Glomerular visceral epithelial cell (primary cell): ENCODE results near the gene FAM72C.
"Not testable (repeated sequence)": the region's sequence is repeated elsewhere in the genome, so short reads cannot be mapped to it uniquely, and the experiment has no call there.

Source experiments
- DNase-seq: peaks from one replicate; pipeline ENCODE4 v3.0.0-alpha.2; 2016; ENCODE audit errors: extremely low spot score

FAM72C gene

GRCh38 chr1:143984721-143985473 is 13.1 kb upstream of the FAM72C start:
- DNase-seq, result not testable (repeated sequence)

- DNase-seq, result peak; percentile 0
These were observed 2.6 kb upstream of the FAM72C start for GRCh38 chr1:143974416-143974815.

- DNase-seq, result not testable (repeated sequence)
These were observed 2.2 kb upstream of the FAM72C start for GRCh38 chr1:143973876-143974414.

DNA sequence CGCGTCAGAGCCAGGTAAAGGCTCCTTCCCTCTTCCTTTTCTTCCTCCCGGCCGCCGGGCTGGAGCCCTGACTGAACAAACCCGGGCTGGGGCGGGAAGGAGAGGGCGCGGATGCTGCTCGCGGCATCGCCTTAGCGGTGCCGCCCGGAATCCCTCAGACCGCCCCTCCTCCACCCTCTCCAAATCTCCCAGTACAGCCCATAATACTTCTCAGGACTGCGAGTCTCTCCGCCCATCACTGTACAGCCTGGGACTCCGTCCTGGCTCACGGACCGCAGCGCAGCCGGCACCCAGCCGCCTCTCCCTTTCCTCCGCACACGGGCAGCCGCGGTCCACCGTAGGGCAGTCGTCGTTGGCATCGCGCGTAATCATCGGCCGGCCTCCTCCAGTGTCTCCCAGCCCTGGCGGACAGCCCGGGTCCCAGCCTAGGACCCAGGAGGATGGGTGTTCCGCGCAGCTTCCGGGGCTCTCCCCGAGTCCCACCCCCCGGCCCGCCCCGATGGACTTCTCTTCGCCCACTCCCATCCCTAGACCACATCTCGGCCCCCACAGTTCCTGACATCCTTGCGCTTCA is 1.1 kb upstream of the FAM72C start:
- not testable (repeated sequence) for DNase-seq

GRCh38 chr1:143965860-143966259 is 5.9 kb downstream of the FAM72C start:
- DNase-seq, result not testable (repeated sequence)

DNA sequence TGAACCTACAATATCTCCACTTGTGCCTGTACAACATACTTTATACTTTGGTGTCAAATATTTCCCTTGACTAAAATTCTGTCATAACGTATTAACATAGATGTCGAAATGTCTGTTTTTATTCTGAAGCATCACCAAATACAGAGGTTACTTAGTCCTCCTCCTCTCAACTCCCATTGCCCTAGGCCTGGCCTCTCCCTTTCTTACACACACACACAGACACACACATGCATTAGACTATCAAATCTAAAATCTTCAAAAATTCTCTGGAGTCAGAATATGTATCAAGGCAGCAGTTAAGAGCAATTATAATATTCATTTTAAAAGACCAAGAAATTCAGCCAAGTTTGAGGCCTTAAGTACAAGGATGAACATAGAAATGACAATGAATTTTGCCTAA is 7.5 kb downstream of the FAM72C start:
- DNase-seq, result not testable (repeated sequence)

DNA sequence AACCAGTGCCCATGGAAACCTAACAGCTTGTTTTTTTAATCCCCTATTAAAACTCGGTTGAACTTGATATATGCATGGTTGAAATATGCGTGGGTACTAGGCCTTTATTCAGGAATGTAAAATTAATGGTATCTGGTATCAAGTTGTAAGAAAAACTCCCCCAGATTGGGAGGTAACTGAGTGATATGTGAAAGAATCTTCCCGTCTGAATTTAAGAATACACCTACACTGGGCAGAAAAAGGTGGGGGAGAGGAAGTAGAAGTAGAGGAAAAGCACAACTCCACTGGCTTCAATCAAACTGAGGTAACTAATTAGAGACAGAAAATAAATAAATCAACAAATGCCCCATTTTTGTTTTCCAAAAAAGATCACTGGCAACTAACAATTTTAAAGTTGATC is 15.9 kb downstream of the FAM72C start:
- DNase-seq, result not testable (repeated sequence)

DNA sequence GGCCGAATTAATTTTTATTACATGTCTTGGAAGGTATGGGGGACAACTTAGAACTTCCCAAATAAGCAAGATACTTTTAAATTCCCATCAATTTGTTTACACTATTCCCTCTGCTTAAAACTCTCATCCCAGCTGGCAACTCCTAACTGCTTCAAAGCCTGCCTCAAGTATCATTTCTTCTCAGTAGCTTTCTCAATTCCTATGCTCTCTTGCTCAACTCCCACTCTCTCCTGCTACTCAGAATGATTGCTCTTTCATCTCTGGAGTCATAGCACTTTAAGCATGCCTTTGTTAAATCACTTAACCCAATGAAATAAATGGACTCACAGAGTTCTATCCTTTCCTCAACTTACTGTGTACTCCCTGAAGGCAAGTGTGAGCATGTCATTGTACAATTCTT is 18.9 kb downstream of the FAM72C start:
- DNase-seq, result not testable (repeated sequence)

GRCh38 chr1:143951485-143952391 is 20.0 kb downstream of the FAM72C start:
- not testable (repeated sequence) for DNase-seq

- DNase-seq, result not testable (repeated sequence)
These were observed 24.0 kb downstream of the FAM72C start for GRCh38 chr1:143947749-143948148.

DNA sequence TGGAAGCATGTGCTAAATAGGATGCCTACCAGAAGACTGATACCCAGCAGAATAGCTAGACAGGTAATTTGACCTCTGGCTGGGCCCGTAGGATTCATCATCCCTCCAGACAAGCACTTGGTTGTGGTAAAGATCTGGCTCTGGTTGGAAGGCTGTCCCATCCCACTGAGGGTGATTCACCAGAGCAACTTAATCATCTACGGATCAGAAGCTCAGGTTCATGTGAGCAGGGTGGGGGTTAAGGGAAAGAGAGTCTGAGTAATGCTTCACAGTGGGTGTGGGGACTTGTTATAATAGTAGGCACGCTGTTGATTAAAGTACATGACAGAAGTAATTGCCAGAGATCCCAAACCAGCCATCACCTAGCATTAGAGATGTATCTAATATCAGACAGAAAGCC is 26.5 kb downstream of the FAM72C start:
- not testable (repeated sequence) for DNase-seq

DNA sequence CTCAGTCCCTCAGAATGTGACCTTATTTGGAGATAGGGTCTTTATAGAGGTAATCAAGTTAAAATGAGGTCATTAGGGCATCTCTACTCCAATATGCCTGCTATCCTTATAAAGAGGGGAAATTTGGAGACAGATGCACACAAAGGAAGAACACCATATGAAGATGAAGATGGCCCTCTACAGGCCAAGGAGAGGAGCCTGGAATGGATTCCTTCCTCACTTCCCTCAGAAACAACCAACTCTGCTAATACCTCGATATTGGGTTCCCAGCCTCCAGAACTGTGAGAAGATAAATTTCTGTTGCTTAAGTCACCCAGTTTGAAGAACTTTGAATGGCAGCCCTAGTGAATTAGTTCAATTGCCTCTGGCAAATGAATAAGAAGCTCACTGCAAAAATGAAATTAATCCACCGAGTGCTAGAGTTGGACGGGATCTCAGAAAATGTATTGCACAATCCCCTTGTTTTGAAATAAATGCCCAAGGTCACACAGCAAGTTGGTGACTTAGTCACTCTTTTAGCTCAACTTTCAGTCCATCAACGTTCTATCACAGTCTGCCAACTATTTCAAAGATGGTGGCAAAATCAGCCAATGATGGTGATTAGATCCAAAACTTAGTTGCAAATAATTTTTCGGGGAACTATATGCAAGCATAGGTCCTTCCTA is 27.1 kb downstream of the FAM72C start:
- DNase-seq, result not testable (repeated sequence)

DNA sequence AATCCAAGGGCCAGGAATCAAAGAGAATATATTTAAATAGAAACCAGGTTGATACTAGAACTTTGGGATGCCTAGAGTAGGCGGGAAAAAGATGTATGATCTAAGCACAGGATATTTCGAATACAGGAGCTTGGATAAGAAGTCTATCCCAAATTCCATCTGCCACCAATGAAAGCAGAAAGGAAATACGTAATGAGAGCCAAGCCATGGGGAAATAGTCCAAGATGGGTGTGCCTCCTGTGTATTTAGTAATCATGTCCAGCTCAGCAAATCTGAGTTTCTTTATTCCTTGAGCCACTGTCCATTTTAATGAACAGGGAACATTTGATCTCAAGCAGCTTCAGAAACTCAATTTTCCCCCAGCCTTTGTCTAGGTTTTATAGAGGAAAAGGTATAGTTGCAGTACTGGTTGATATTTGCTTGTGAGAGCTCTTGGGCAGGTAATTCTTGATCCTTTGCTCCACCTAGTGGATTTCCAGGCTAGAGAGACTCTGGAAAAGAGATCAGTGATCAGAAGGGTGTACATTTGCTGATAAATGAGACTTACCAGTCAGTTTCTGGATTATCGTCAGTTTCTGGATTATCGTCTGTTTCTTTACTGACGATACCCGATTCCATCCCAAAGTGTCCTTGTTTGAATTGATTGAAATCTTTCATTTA is 28.3 kb downstream of the FAM72C start:
- DNase-seq, result not testable (repeated sequence)

DNA sequence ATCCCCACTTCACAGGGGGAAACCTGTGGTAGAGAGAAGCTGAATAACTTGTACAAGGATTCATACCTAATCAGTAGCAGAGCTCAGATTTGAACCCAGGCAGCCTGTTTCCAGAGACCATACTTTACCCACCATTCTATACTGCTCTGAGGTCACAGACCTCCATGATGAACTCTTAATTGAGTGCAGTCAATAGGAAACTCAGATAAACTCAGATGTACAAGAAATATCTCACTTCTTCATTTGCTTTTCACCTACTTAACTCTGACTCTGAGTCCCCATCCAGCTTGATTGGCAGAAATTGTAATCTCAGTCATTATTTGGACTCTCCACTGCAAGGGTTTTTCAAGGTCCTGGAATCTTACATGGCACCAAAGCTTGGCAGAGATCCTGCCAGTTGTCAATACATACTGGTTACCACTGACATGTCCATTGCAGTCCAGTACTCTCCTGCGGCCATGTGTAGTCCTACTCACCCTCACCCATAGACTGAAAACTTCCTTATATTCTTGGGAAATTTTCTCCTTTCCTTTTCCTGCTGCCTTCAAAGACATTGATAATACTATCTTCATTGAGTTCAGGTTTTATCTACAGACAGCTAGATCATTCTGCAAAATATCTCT is 29.4 kb downstream of the FAM72C start:
- not testable (repeated sequence) for DNase-seq

DNA sequence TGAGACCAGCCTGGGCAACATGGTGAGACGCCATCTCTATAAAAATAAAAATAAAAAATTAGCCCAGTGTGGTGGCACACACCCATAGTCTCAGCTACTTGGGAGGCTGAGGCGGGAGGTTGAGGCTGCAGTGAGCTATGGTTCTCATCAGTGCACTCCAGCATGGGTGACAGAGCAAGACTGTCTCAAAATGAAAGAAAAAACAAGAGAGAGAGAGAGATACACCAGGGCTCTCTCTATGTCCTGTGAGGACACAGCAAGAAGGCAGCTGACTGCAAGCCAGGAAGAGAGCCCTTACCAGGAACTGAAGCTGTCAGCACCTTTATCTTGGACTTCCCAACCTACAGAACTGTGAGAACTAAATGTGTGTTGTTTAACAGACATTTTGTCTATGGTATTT is 32.1 kb downstream of the FAM72C start:
- not testable (repeated sequence) for DNase-seq

GRCh38 chr1:143938922-143939321 is 32.9 kb downstream of the FAM72C start:
- DNase-seq, result not testable (repeated sequence)

- DNase-seq, result peak; percentile 21
These were observed 35.2 kb downstream of the FAM72C start for GRCh38 chr1:143936457-143937115.

GRCh38 chr1:143919127-143919526 is 52.7 kb downstream of the FAM72C start:
- DNase-seq, result not testable (repeated sequence)

DNA sequence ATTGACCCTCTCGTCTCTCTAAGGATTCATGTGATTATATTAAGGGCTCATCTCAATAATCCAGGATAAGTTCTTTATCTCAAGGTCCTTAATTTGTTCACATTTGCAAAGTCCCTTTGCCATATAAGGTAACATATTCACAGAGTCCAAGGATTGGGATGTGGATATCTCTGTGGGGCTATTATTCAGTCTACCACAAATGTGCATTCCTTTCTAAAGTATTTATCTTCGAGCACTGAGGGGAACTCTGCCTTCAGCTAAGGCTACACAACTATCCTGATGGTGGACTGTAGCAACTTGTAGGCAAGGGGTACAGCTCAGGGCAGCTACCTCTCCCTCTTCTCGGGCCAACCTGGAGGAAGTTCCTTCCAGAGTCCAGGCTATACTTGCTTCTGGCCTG is 53.2 kb downstream of the FAM72C start:
- DNase-seq, result not testable (repeated sequence)

DNA sequence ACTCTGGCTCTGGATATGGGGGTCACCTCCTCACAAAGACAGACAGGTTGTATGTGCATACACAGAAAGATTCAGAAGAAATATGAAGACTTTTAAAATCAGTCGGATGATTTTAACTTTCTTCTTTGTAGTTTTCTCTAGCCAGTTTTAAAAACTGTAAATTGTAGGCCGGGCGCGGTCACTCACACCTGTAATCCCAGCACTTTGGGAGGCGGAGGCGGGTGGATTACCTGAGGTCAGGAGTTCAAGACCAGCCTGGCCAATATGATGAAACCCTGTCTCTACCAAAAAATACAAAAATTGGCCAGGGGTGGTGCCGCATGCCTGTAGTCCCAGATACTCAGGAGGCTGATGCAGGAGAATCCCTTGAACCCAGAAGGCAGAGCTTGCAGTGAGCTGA is 58.1 kb downstream of the FAM72C start:
- not testable (repeated sequence) for DNase-seq
